Smooth muscle cell (in vitro differentiated cells): ENCODE measurements around the gene CCSER1. TPM values are rescaled to one million over a fixed set of nuclear protein-coding genes. Genes with fewer than 3 reads are reported as not detected.

Experiments used
- DNase-seq: peaks from one replicate; lab custom pipeline; 2025; ENCODE audit not compliant: unreplicated experiment; lab: John Stamatoyannopoulos, UW
- H2AFZ ChIP-seq: fragments of 200-600 bp; sonication (generic); 2 replicates; pipeline ENCODE4 v1.6.0; 2016; ENCODE audit warnings: antibody characterized with exemption, low read depth, mild to moderate bottlenecking
- H3F3A ChIP-seq: fragments of 200-600 bp; sonication (generic); 2 replicates; pipeline ENCODE4 v1.6.0; 2017; ENCODE audit warnings: antibody characterized with exemption, low read depth
- H3K27ac ChIP-seq: fragments of 200-600 bp; sonication (generic); 2 replicates; pipeline ENCODE4 v1.5.1; 2016; ENCODE audit warnings: low read depth, mild to moderate bottlenecking
- H3K27me3 ChIP-seq: fragments of 200-600 bp; sonication (generic); 2 replicates; pipeline ENCODE4 v1.6.1; 2016; ENCODE audit warnings: low read depth, mild to moderate bottlenecking
- H3K36me3 ChIP-seq: fragments of 200-600 bp; sonication (generic); 2 replicates; pipeline ENCODE4 v1.5.1; 2016; ENCODE audit warnings: low read depth
- H3K4me1 ChIP-seq: fragments of 200-600 bp; sonication (generic); 2 replicates; pipeline ENCODE4 v1.5.1; 2016; ENCODE audit warnings: low read depth
- H3K4me2 ChIP-seq: fragments of 200-600 bp; sonication (generic); 2 replicates; pipeline ENCODE4 v1.6.0; 2016; ENCODE audit warnings: mild to moderate bottlenecking
- H3K4me3 ChIP-seq: fragments of 200-600 bp; sonication (generic); 2 replicates; pipeline ENCODE4 v1.5.1; 2016; ENCODE audit warnings: mild to moderate bottlenecking
- H3K79me2 ChIP-seq: fragments of 200-600 bp; sonication (generic); 2 replicates; pipeline ENCODE4 v1.6.0; 2016; ENCODE audit warnings: low read depth, mild to moderate bottlenecking
- H3K9ac ChIP-seq: fragments of 200-600 bp; sonication (generic); 2 replicates; pipeline ENCODE4 v1.6.0; 2016; ENCODE audit warnings: low read depth
- H3K9me3 ChIP-seq: fragments of 200-600 bp; sonication (generic); replicated peaks from 2 replicates; pipeline ENCODE4 v1.5.1; 2016; ENCODE audit warnings: low read depth
- H4K20me1 ChIP-seq: fragments of 200-600 bp; sonication (generic); 2 replicates; pipeline ENCODE4 v1.6.0; 2016; ENCODE audit warnings: low read depth
- WGBS: methylation state at CpG from one replicate; pipeline ENCODE4 v1.1.7; 2016; ENCODE audit warnings: low lambda C conversion rate; 5-methylcytosine and 5-hydroxymethylcytosine counted together
- polyA plus RNA-seq: library from polyadenylated mRNA; unstranded; fragments of >200 nt; fragmentation: Nextera tagmentation; extraction: Ambion mirVana; gene quantifications from 2 replicates; pipeline ENCODE4 v1.2.1, GENCODE V29; 2016
- total RNA-seq: library from RNA; depleted of rRNA; stranded (reverse); fragments of >200 nt; gene quantifications from 2 replicates; pipeline ENCODE4 v1.2.3, GENCODE V29; 2014
- TF ChIP-seq, protein P1 (sequence below): fragments of 200-600 bp; sonication (generic); IDR thresholded peaks from 2 replicates; pipeline ENCODE4 v1.5.1; 2017; ENCODE audit warnings: borderline replicate concordance, mild to moderate bottlenecking, antibody characterized with exemption; ENCODE audit not compliant: insufficient read depth, poor library complexity, severe bottlenecking

CCSER1 gene
- total and polyA plus RNA-seq, 2 experiments from 2014 or later: 0.76 TPM; not detected in 1

- Histone ChIP-seq H3K79me2 (no peaks in the 10 kb centered on the region), H3K36me3 (no peaks in the 10 kb centered on the region), H3K27ac (no peak overlapping the region), H3K4me1 (no peaks in the 10 kb centered on the region), H3K9me3 (no peaks in the 10 kb centered on the region), H3K27me3 (no peaks in the 10 kb centered on the region), H4K20me1 (no peaks in the 10 kb centered on the region), H3K9ac (no peak overlapping the region), H3F3A (no peaks in the 10 kb centered on the region), H2AFZ (no peak overlapping the region), H3K4me2 (no peak overlapping the region), H3K4me3 (no peak overlapping the region)
- WGBS: 76% methylated on average over 1 of the region's 1 CpG
- TF ChIP-seq, protein P1, sequence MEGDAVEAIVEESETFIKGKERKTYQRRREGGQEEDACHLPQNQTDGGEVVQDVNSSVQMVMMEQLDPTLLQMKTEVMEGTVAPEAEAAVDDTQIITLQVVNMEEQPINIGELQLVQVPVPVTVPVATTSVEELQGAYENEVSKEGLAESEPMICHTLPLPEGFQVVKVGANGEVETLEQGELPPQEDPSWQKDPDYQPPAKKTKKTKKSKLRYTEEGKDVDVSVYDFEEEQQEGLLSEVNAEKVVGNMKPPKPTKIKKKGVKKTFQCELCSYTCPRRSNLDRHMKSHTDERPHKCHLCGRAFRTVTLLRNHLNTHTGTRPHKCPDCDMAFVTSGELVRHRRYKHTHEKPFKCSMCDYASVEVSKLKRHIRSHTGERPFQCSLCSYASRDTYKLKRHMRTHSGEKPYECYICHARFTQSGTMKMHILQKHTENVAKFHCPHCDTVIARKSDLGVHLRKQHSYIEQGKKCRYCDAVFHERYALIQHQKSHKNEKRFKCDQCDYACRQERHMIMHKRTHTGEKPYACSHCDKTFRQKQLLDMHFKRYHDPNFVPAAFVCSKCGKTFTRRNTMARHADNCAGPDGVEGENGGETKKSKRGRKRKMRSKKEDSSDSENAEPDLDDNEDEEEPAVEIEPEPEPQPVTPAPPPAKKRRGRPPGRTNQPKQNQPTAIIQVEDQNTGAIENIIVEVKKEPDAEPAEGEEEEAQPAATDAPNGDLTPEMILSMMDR: no peak
- DNase-seq: no peak
Measured at GRCh38 chr4:90486346-90486745, 359.2 kb downstream of the CCSER1 start.

GRCh38 chr4:90495211-90495610 lies 368.0 kb downstream of the CCSER1 start:
- H2AFZ ChIP-seq: no peak overlapping the region
- H3K4me1 ChIP-seq: no peaks in the 10 kb centered on the region
- H3K27ac ChIP-seq: no peak overlapping the region
- H3K4me2 ChIP-seq: no peak overlapping the region
- no peaks in the 10 kb centered on the region for H3K9me3 ChIP-seq
- DNase-seq: no peak
- no peaks in the 10 kb centered on the region for H4K20me1 ChIP-seq
- H3K36me3 ChIP-seq: no peaks in the 10 kb centered on the region
- 82% methylated on average over 1 of the region's 1 CpG for WGBS
- H3K4me3 ChIP-seq: no peak overlapping the region
- H3K79me2 ChIP-seq: no peaks in the 10 kb centered on the region
- H3K27me3 ChIP-seq: no peaks in the 10 kb centered on the region
- TF ChIP-seq, protein P1: no peak
- H3F3A ChIP-seq: no peaks in the 10 kb centered on the region
- H3K9ac ChIP-seq: no peak overlapping the region

DNA sequence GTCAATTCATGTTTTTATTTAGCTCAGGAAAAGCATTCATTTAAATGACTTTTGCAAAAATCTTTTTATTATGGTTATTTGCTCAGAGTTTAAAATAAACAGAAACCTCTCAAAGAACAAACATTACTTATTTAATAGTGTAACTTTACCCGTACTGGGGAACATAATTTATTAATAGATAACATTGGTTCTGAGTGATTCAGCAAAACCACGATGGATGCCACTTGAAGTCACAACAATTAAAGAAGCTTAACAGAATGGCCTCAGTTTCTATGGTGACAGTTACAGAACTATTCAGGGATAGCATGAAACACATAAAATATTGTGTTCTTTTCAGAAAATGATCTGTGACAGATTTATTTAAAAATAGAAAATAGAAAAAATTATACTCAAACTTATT lies 368.7 kb downstream of the CCSER1 start:
- Histone ChIP-seq H3K4me3 (peak overlapping the region; percentile 1), H3K4me1 (no peaks in the 10 kb centered on the region), H3K27ac (no peak overlapping the region), H3K27me3 (no peaks in the 10 kb centered on the region), H3K9me3 (no peaks in the 10 kb centered on the region), H3K4me2 (no peak overlapping the region), H4K20me1 (no peaks in the 10 kb centered on the region), H3K9ac (no peak overlapping the region), H3K36me3 (no peaks in the 10 kb centered on the region), H2AFZ (no peak overlapping the region), H3K79me2 (no peaks in the 10 kb centered on the region), H3F3A (no peaks in the 10 kb centered on the region)
- WGBS: 48% methylated on average over 2 of the region's 2 CpGs
- TF ChIP-seq, protein P1: no peak
- no peak for DNase-seq

- Histone ChIP-seq H3K27ac (no peak overlapping the region), H3K4me2 (no peak overlapping the region), H3K79me2 (no peaks in the 10 kb centered on the region), H2AFZ (no peak overlapping the region), H3K4me1 (no peaks in the 10 kb centered on the region), H3F3A (no peaks in the 10 kb centered on the region), H4K20me1 (no peaks in the 10 kb centered on the region), H3K9ac (no peak overlapping the region), H3K36me3 (peaks cover 3% of the 10 kb centered on the region), H3K4me3 (no peak overlapping the region), H3K9me3 (peaks cover 4% of the 10 kb centered on the region), H3K27me3 (no peaks in the 10 kb centered on the region)
- WGBS: 97% methylated on average over 2 of the region's 2 CpGs
- TF ChIP-seq, protein P1: no peak
- DNase-seq: no peak
Measured at GRCh38 chr4:90498175-90498574, 371.0 kb downstream of the CCSER1 start.
